ENCODE results near the gene GOLM1.

DNA sequence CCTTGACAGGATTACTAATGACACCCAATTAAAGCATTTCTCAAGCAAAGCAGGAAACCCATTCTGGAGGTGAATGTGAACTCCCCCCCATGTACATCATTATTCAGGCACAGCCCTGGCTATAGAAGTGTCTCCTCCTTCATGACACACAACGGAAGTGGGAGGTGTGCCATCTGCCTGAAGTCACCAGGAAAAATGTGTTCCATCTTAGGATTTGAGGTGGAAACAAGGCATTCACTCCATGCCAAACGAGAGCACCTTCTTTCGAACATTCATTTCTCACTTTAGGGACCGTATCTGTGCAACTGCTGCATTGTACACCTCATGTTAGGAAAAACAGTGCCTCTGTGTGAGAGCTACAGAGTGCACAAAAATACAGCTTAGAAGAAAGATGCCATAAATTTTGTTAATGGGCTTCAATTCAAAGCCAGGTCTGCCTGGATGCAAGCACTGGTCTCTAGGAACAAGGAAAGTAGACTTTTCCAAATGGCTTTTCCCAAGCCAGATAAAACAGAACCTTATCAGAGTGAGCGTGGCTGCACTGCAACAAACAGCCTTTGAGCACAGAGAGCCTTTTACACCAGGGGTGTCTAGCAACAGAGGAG, 19.4 kb downstream of the GOLM1 start:
- no peak for TF ChIP-seq POLR2A (IDR thresholded peaks at IDR 0.05; ENCODE audit: low read depth, low read length)
- TF ChIP-seq, protein P1, sequence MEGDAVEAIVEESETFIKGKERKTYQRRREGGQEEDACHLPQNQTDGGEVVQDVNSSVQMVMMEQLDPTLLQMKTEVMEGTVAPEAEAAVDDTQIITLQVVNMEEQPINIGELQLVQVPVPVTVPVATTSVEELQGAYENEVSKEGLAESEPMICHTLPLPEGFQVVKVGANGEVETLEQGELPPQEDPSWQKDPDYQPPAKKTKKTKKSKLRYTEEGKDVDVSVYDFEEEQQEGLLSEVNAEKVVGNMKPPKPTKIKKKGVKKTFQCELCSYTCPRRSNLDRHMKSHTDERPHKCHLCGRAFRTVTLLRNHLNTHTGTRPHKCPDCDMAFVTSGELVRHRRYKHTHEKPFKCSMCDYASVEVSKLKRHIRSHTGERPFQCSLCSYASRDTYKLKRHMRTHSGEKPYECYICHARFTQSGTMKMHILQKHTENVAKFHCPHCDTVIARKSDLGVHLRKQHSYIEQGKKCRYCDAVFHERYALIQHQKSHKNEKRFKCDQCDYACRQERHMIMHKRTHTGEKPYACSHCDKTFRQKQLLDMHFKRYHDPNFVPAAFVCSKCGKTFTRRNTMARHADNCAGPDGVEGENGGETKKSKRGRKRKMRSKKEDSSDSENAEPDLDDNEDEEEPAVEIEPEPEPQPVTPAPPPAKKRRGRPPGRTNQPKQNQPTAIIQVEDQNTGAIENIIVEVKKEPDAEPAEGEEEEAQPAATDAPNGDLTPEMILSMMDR (conservative IDR thresholded peaks at IDR 0.05; ENCODE audit: low read depth, low read length), result no peak

All from IMR-90 (cell line).